Gastroesophageal sphincter (tissue), 3 donors: ENCODE measurements around the gene ALDOA.

ENCODE experiments used
- CTCF ChIP-seq, 4 experiments: fragments of 200-600 bp in 2 of 4; fragments of 450-650 bp in 2 of 4; sonication (generic) in 1 of 4; IDR thresholded peaks; one replicate each; pipeline ENCODE4 v1.5.1; 2017 to 2019; ENCODE audit warnings: antibody characterized with exemption in 4 of 4, mild to moderate bottlenecking in 2 of 4, moderate library complexity in 2 of 4
- EP300 ChIP-seq: sonication (generic); formaldehyde crosslinking; IDR thresholded peaks from one replicate; pipeline ENCODE4 v1.6.1; 2017; ENCODE audit warnings: antibody characterized with exemption, mild to moderate bottlenecking
- POLR2AphosphoS5 ChIP-seq: sonication (generic); formaldehyde crosslinking; IDR thresholded peaks from one replicate; pipeline ENCODE4 v1.6.1; 2017; ENCODE audit warnings: antibody characterized with exemption

DNA sequence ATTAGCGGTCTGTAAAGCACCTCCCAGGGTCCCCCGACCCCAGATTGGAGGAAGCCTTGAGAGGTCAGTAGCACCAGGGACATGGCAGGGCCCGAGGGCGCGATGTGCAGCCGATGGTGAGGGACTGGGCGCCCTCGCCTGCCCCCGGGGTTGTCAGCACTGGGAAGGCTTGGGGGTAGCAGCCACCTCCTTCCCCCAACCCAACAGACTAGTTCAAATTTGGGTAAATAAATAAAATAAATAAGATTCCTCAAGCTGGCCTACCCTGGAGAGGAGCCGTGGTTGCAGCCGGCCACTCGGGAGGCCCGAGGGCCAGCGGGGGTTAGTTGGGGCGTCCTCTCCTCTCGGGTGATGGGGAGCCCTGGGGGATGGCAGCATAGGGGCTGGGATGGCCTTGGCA lies 41.1 kb upstream of the ALDOA start:
- no peak for TF ChIP-seq CTCF (IDR thresholded peaks at IDR 0.05)
- TF ChIP-seq POLR2AphosphoS5: no peak
- no peak for TF ChIP-seq EP300
